ENCODE measurements around the gene DOCK4.
"Not testable (repeated sequence)": the region's sequence is repeated elsewhere in the genome, so short reads cannot be mapped to it uniquely, and the experiment has no call there.

The DOCK4 gene, protein sequence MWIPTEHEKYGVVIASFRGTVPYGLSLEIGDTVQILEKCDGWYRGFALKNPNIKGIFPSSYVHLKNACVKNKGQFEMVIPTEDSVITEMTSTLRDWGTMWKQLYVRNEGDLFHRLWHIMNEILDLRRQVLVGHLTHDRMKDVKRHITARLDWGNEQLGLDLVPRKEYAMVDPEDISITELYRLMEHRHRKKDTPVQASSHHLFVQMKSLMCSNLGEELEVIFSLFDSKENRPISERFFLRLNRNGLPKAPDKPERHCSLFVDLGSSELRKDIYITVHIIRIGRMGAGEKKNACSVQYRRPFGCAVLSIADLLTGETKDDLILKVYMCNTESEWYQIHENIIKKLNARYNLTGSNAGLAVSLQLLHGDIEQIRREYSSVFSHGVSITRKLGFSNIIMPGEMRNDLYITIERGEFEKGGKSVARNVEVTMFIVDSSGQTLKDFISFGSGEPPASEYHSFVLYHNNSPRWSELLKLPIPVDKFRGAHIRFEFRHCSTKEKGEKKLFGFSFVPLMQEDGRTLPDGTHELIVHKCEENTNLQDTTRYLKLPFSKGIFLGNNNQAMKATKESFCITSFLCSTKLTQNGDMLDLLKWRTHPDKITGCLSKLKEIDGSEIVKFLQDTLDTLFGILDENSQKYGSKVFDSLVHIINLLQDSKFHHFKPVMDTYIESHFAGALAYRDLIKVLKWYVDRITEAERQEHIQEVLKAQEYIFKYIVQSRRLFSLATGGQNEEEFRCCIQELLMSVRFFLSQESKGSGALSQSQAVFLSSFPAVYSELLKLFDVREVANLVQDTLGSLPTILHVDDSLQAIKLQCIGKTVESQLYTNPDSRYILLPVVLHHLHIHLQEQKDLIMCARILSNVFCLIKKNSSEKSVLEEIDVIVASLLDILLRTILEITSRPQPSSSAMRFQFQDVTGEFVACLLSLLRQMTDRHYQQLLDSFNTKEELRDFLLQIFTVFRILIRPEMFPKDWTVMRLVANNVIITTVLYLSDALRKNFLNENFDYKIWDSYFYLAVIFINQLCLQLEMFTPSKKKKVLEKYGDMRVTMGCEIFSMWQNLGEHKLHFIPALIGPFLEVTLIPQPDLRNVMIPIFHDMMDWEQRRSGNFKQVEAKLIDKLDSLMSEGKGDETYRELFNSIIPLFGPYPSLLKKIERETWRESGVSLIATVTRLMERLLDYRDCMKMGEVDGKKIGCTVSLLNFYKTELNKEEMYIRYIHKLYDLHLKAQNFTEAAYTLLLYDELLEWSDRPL (N-terminal part only)

DNA sequence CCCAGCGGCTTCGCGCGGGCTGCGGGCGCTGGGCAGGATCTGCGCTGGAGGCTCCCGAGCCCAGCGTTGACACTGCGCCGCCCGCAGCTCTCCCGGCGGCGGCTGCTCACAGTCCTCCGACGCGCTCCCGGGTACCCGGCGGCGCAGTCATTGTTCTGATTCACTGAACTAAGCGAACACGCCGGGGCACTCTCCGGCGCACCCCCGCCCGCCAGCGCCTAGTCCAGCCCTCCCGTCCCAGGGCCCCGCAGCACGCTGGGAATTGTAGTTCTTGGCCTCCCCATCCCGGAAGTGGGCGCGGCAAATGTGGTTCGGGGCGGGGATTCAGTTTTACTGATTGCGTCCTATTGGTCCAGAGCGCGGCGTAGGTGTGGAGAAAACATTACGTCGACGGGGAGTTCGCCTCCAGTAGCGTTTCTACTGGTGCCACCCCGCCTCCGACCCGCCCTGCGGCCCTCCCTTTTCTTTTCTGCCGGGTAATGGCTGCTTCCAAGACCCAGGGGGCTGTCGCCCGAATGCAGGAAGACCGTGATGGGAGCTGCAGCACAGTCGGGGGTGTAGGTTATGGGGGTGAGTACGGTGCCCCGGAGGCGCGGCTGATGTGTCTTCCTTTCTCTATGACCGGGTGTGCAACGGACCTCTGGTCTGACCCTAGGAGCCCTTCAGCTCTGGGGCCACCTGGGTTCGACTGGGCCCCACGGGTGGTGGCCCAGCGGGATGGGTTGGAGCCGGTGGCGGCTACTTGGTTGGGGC, at the start of gene DOCK4, which contains the start of gene ZNF277:
Gene DOCK4, minus strand, starts transcription at position 162 of the 753 bp plus-strand sequence. CDS start 261 bp downstream, outside the sequence.
Gene ZNF277, plus strand, starts transcription at position 458 of the 753 bp plus-strand sequence. Its CDS starts 22 bp downstream, at position 480.
- Histone ChIP-seq H3K4me1 (ENCODE audit: control insufficient read depth, insufficient read depth, low read length) (peaks cover 6% of the 10 kb centered on the region), H3K27me3 (ENCODE audit: control insufficient read depth, insufficient read depth, low read length) (no peaks in the 10 kb centered on the region), H3K9me3 (ENCODE audit: control insufficient read depth, insufficient read depth, low read length) (no peaks in the 10 kb centered on the region), H3K9ac (ENCODE audit: low read depth, low read length) (peak within 1 kb of the TSS; percentile 65), H3K36me3 (ENCODE audit: control insufficient read depth, insufficient read depth, low read length) (no peaks in the 10 kb centered on the region), H3K4me3 (ENCODE audit: low read depth, low read length) (peak within 1 kb of the TSS; percentile 98)

DNA sequence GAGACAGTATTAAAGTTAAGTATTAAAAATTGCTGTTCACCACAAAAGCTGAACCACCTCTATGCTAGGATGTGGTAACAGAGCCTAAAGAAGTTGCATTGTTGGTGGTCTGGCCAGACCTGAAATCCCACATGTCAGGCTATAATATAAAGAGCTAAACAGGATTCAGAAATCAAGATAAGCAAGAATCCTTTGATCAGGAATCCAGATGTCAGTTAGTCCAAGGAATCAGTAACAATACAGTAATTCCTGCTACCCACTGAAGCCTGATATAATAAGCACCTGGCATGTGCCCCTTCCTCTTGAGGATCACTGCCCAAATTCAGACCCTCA, 49.2 kb upstream of the DOCK4 start:
- H3K4me1 ChIP-seq (ENCODE audit: control insufficient read depth, insufficient read depth, low read length) = peaks cover 43% of the 10 kb centered on the region
- peaks cover 13% of the 10 kb centered on the region for H3K27me3 ChIP-seq (ENCODE audit: control insufficient read depth, insufficient read depth, low read length)
- no peak overlapping the region for H3K9ac ChIP-seq (ENCODE audit: low read depth, low read length)
- H3K9me3 ChIP-seq (ENCODE audit: control insufficient read depth, insufficient read depth, low read length) = no peaks in the 10 kb centered on the region
- H3K4me3 ChIP-seq (ENCODE audit: low read depth, low read length) = no peak overlapping the region
- no peaks in the 10 kb centered on the region for H3K36me3 ChIP-seq (ENCODE audit: control insufficient read depth, insufficient read depth, low read length)

DNA sequence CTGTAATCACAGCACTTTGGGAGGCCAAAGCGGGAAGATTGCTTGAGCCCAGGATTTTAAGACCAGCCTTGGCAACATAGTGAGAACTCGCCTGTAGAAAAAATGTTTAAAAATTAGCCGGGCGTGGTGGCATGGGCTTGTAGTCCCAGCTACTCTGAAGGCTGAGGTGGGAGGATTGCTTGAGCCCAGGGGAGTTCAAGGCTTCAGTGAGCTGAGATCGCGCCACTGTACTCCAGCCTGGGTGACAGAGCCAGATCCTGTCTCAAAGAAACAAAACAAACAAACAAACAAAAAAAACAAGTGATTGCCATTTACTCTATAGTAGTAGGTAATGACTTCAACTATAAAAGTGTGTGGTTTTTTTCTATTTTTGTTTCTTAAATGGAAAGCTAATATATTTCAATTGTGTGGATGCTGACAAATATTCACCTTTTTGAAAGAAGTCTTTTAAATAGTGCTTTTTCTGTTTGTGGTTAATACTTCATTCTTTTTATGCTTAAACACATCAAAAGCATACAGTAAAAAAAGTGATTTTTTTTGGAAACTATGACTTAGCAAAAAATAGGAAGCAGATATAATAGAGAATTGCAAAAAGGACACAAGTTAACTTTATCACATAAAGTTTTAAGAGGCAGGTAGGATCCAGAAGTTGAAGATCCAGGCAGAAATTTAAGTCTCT, 48.6 kb upstream of the DOCK4 start:
- no peaks in the 10 kb centered on the region for H3K9me3 ChIP-seq (ENCODE audit: control insufficient read depth, insufficient read depth, low read length)
- H3K4me3 ChIP-seq (ENCODE audit: low read depth, low read length) = no peak overlapping the region
- H3K9ac ChIP-seq (ENCODE audit: low read depth, low read length) = no peak overlapping the region
- H3K36me3 ChIP-seq (ENCODE audit: control insufficient read depth, insufficient read depth, low read length) = no peaks in the 10 kb centered on the region
- peaks cover 43% of the 10 kb centered on the region for H3K4me1 ChIP-seq (ENCODE audit: control insufficient read depth, insufficient read depth, low read length)
- peaks cover 13% of the 10 kb centered on the region for H3K27me3 ChIP-seq (ENCODE audit: control insufficient read depth, insufficient read depth, low read length)

DNA sequence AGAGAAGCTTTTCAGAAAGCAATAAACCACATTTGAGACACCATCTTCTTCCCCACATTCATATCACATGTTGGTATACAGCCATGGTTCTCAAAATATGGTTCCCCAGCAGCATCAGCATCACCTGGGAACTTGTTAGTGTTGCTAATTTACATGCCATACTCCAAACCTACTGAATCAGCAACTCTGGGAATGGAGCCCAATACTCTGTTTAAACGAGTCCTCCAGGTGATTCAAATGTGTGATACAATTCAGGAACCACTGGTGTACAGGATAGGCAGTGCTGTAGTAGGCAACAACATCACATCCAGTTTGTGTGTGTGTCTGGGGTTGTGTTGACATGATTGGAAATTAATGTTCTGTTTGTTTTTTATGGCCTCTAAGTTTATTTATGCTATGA, 48.0 kb upstream of the DOCK4 start:
- Histone ChIP-seq H3K27me3 (ENCODE audit: control insufficient read depth, insufficient read depth, low read length) (peaks cover 16% of the 10 kb centered on the region), H3K36me3 (ENCODE audit: control insufficient read depth, insufficient read depth, low read length) (no peaks in the 10 kb centered on the region), H3K4me1 (ENCODE audit: control insufficient read depth, insufficient read depth, low read length) (peaks cover 46% of the 10 kb centered on the region), H3K4me3 (ENCODE audit: low read depth, low read length) (no peak overlapping the region), H3K9me3 (ENCODE audit: control insufficient read depth, insufficient read depth, low read length) (no peaks in the 10 kb centered on the region), H3K9ac (ENCODE audit: low read depth, low read length) (no peak overlapping the region)

DNA sequence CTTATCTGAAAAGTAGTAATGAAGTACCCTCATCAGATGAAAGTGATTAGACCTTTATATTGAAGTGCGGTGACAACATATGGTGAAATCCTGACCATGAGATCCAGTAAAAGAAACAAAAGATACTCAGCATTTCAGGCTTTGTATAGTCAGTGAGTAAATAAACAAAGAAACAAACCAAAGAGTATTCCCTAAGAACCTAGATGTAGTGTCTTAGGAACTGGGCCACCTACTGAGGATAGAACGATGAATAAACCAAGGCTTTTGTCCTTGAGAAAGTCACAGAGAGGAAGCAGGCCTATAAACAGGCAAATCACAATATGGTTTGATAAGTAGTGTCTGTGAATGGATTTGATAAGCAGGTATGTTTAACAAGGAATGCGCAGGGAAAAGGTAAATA, 46.5 kb upstream of the DOCK4 start:
- no peaks in the 10 kb centered on the region for H3K36me3 ChIP-seq (ENCODE audit: control insufficient read depth, insufficient read depth, low read length)
- H3K27me3 ChIP-seq (ENCODE audit: control insufficient read depth, insufficient read depth, low read length) = peaks cover 24% of the 10 kb centered on the region
- no peak overlapping the region for H3K4me3 ChIP-seq (ENCODE audit: low read depth, low read length)
- H3K9me3 ChIP-seq (ENCODE audit: control insufficient read depth, insufficient read depth, low read length) = no peaks in the 10 kb centered on the region
- H3K4me1 ChIP-seq (ENCODE audit: control insufficient read depth, insufficient read depth, low read length) = peaks cover 47% of the 10 kb centered on the region
- H3K9ac ChIP-seq (ENCODE audit: low read depth, low read length) = no peak overlapping the region

DNA sequence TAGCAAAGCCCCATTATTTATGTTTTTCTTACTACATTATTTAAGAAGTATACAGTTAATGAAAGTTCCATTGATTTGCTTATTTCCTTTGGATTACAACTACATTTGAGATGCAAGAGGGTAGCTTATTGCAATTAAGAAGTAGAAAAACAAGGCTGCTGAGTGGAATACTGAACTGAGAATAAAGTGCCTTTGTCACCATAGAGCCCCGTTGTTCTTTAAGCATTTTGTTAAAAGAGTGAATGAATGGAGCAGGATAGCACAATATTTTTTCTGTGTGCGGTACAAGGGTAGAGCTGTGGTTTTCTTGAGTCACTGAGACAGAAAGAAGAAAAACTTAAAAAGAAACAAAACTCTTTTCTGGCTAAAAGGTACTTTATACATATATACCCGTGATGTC, 45.9 kb upstream of the DOCK4 start:
- no peak overlapping the region for H3K4me3 ChIP-seq (ENCODE audit: low read depth, low read length)
- peaks cover 47% of the 10 kb centered on the region for H3K4me1 ChIP-seq (ENCODE audit: control insufficient read depth, insufficient read depth, low read length)
- no peaks in the 10 kb centered on the region for H3K9me3 ChIP-seq (ENCODE audit: control insufficient read depth, insufficient read depth, low read length)
- H3K36me3 ChIP-seq (ENCODE audit: control insufficient read depth, insufficient read depth, low read length) = no peaks in the 10 kb centered on the region
- H3K9ac ChIP-seq (ENCODE audit: low read depth, low read length) = no peak overlapping the region
- H3K27me3 ChIP-seq (ENCODE audit: control insufficient read depth, insufficient read depth, low read length) = peaks cover 24% of the 10 kb centered on the region

DNA sequence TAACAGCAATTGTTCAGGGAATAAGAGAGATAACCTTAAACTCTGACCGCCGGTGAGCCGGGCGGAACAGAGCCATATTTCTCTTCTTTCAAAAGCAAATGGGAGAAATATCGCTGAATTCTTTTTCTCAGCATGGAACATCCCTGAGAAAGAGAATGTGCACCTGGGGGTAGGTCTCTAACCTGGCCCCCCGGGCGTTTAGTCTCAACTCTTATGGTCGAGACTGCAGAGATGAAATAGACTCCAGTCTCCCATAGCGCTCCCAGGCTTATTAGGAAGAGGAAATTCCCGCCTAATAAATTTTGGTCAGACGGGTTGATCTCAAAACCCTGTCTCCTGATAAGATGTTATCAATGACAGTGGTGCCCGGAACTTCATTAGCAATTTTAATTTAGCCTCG, 43.8 kb upstream of the DOCK4 start:
- H3K4me1 ChIP-seq (ENCODE audit: control insufficient read depth, insufficient read depth, low read length) = peaks cover 43% of the 10 kb centered on the region
- not testable (repeated sequence) for H3K4me3 ChIP-seq (ENCODE audit: low read depth, low read length); H3K9ac ChIP-seq (ENCODE audit: low read depth, low read length); H3K36me3 ChIP-seq (ENCODE audit: control insufficient read depth, insufficient read depth, low read length); H3K9me3 ChIP-seq (ENCODE audit: control insufficient read depth, insufficient read depth, low read length)
- H3K27me3 ChIP-seq (ENCODE audit: control insufficient read depth, insufficient read depth, low read length) = peaks cover 24% of the 10 kb centered on the region

DNA sequence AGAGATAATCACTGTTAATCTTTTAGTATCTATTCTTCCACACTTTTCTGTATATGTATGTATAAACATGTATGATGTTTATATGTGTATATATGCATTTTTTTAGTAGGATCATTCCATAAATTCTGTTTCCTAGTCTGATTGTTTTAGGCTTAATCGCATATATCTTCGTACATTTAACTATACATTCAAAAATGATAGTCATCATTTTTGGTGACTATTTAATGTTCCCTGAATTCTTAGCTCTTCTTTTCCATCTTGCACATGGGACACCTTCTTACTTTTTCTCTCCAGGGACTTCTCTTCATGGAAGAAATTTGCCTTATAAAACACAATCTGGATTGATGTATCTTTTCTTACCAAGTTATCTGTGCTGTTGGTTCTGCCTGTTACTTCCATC, 42.4 kb upstream of the DOCK4 start:
- Histone ChIP-seq H3K36me3 (ENCODE audit: control insufficient read depth, insufficient read depth, low read length) (no peaks in the 10 kb centered on the region), H3K27me3 (ENCODE audit: control insufficient read depth, insufficient read depth, low read length) (peaks cover 24% of the 10 kb centered on the region), H3K9ac (ENCODE audit: low read depth, low read length) (no peak overlapping the region), H3K4me1 (ENCODE audit: control insufficient read depth, insufficient read depth, low read length) (peaks cover 31% of the 10 kb centered on the region), H3K4me3 (ENCODE audit: low read depth, low read length) (no peak overlapping the region), H3K9me3 (ENCODE audit: control insufficient read depth, insufficient read depth, low read length) (no peaks in the 10 kb centered on the region)

DNA sequence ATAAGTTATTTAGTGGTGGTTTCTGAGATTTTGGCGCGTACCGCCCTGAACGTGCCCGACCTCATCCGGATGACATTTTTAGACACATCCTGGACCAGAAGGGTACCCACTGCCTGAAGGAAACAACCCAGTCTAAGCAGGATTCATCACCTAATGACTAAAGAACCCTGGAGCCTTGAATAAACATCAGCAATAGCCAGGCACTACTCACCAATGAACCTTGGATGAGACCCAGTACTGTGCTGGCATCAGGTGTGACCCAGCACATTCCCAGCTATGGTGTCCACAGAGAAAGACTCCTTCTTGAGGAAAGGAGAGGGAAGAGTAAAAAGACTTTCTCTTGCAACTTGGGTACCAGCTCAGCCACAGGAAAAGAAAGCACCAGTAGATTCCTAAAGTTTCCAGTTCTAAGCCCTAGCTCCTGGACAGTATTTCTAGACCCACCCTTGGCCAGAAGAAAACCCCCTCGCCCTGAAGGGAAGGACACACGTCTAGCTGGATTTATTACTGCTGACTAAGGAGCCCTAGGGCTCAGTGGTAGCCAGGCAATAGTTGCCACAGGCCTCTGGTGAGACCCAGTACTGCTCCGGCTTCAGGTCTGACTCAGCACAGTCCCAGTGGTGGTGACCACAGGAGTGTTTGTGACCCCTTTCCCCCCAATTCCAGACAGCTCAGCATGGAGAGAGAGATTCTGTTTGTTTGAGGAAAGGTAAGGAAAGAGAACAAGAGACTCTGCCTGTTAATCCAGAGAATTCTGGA, 32.8 kb upstream of the DOCK4 start:
- H3K4me3 ChIP-seq (ENCODE audit: low read depth, low read length) = no peak overlapping the region
- peaks cover 3% of the 10 kb centered on the region for H3K4me1 ChIP-seq (ENCODE audit: control insufficient read depth, insufficient read depth, low read length)
- H3K9ac ChIP-seq (ENCODE audit: low read depth, low read length) = no peak overlapping the region
- H3K36me3 ChIP-seq (ENCODE audit: control insufficient read depth, insufficient read depth, low read length) = no peaks in the 10 kb centered on the region
- H3K9me3 ChIP-seq (ENCODE audit: control insufficient read depth, insufficient read depth, low read length) = no peaks in the 10 kb centered on the region
- H3K27me3 ChIP-seq (ENCODE audit: control insufficient read depth, insufficient read depth, low read length) = no peaks in the 10 kb centered on the region

DNA sequence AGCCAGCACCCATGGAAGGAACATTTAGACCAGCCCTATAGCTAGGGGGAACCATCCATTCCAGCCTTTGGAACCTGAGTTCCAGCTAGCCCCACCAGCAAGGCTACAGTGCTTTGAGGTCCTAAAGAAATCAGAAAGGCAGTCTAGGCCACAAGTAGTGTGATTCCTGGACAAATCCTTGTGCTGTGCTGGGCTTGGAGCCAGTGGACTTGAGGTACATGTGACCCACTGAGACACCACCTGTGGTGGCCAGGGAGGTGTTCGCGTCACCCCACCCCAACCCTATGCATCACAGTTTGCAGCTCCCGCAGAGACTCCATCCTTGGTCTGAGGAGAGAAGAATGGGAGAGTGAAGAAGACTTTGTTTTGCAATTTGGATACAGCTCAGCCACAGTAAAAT, 32.1 kb upstream of the DOCK4 start:
- no peak overlapping the region for H3K9ac ChIP-seq (ENCODE audit: low read depth, low read length)
- no peaks in the 10 kb centered on the region for H3K9me3 ChIP-seq (ENCODE audit: control insufficient read depth, insufficient read depth, low read length)
- no peaks in the 10 kb centered on the region for H3K36me3 ChIP-seq (ENCODE audit: control insufficient read depth, insufficient read depth, low read length)
- no peak overlapping the region for H3K4me3 ChIP-seq (ENCODE audit: low read depth, low read length)
- peaks cover 3% of the 10 kb centered on the region for H3K4me1 ChIP-seq (ENCODE audit: control insufficient read depth, insufficient read depth, low read length)
- no peaks in the 10 kb centered on the region for H3K27me3 ChIP-seq (ENCODE audit: control insufficient read depth, insufficient read depth, low read length)
